ENCODE results near the gene NBEAL2. TPM values are rescaled to one million over a fixed set of nuclear protein-coding genes. Genes with fewer than 3 reads are reported as not detected.

The NBEAL2 gene
- total RNA-seq, 1 experiment from 2014 or later: 80.0 TPM

GRCh38 chr3:46984591-46985459 is 5.4 kb downstream of the NBEAL2 start (continued):
- TF ChIP-seq ZBTB43 (CRISPR knock-in tag; IDR thresholded peaks at IDR 0.05): no peak
- no peak for TF ChIP-seq NFYB (CRISPR knock-in tag; conservative IDR thresholded peaks at IDR 0.05; ENCODE audit: low read depth)
- no peak for TF ChIP-seq ZSCAN18 (CRISPR knock-in tag; IDR thresholded peaks at IDR 0.05)
- no peak for TF ChIP-seq CREB1 (CRISPR knock-in tag; IDR thresholded peaks at IDR 0.05)
- no peak for TF ChIP-seq CBFB (CRISPR knock-in tag; IDR thresholded peaks at IDR 0.05; ENCODE audit: low read depth)
- TF ChIP-seq STAT6 (CRISPR knock-in tag; conservative IDR thresholded peaks at IDR 0.05; ENCODE audit: low read depth): no peak
- no peak for TF ChIP-seq FOXJ3 (CRISPR knock-in tag; IDR thresholded peaks at IDR 0.05; ENCODE audit: borderline replicate concordance)
- TF ChIP-seq ZNF121 (CRISPR knock-in tag; IDR thresholded peaks at IDR 0.05): no peak
- TF ChIP-seq ETV6 (CRISPR knock-in tag; IDR thresholded peaks at IDR 0.05): no peak

DNA sequence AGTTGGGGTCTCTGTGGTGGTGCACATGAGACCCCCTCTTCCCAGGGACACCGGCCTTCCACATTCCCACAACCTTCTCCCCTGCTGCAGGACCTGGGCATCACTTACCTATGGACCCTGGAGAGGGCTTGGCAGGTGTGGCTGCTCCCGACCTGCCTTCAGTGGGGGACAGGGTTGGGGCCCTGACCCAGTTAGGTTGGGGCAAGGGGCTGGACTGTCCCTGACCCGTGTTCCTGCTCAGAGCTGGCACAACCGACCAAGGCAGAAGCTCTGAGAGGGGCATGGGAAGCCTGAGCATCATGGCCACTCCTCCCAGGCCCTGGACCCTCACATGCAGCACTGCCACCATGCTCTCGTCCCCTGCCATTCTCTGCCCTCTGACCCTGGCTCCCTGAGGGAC is 6.1 kb downstream of the NBEAL2 start:
- Mint-ChIP-seq H3K27me3 (ENCODE audit: low read depth) (peaks cover 5% of the 10 kb centered on the region), H3K36me3 (peaks cover 5% of the 10 kb centered on the region; the same call in 1 of the 2 replicates), H3K9me3 (no peaks in the 10 kb centered on the region), H3K4me3 (no peak overlapping the region), H3K4me1 (peaks cover 49% of the 10 kb centered on the region), H3K27ac (no peak overlapping the region)
- TF ChIP-seq NR1H2 (CRISPR knock-in tag; IDR thresholded peaks at IDR 0.05) (no peak), KAT7 (CRISPR knock-in tag; IDR thresholded peaks at IDR 0.05; ENCODE audit: borderline replicate concordance) (no peak), ZNF317 (CRISPR knock-in tag; IDR thresholded peaks at IDR 0.05; ENCODE audit: borderline replicate concordance, low read depth) (no peak), ETV6 (CRISPR knock-in tag; IDR thresholded peaks at IDR 0.05) (no peak), ZNF396 (CRISPR knock-in tag; IDR thresholded peaks at IDR 0.05; ENCODE audit: borderline replicate concordance) (no peak), GABPB1 (CRISPR knock-in tag; IDR thresholded peaks at IDR 0.05) (no peak), NFATC4 (CRISPR knock-in tag; IDR thresholded peaks at IDR 0.05) (no peak)
- TF ChIP-seq, protein P1, sequence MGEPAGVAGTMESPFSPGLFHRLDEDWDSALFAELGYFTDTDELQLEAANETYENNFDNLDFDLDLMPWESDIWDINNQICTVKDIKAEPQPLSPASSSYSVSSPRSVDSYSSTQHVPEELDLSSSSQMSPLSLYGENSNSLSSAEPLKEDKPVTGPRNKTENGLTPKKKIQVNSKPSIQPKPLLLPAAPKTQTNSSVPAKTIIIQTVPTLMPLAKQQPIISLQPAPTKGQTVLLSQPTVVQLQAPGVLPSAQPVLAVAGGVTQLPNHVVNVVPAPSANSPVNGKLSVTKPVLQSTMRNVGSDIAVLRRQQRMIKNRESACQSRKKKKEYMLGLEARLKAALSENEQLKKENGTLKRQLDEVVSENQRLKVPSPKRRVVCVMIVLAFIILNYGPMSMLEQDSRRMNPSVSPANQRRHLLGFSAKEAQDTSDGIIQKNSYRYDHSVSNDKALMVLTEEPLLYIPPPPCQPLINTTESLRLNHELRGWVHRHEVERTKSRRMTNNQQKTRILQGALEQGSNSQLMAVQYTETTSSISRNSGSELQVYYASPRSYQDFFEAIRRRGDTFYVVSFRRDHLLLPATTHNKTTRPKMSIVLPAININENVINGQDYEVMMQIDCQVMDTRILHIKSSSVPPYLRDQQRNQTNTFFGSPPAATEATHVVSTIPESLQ (CRISPR knock-in tag; IDR thresholded peaks at IDR 0.05): no peak
- ChIA-PET POLR2A (no interaction called here), CTCF (interaction anchor here (2.0 kb wide), 1 partner anchor 62 kb away, joined by 5 read pairs; no protein-coding TSS in a partner anchor)
- no peak for ATAC-seq
- no peak for DNase-seq (ENCODE audit: low spot score)

Measured in WTC11 (cell line).